Activated CD4-positive, alpha-beta memory T cell treated with anti-CD3 and anti-CD28 coated beads, Interleukin-2, amount 10 ng/mL, durations not matched to agents 7 days and 5 days (primary cell): ENCODE data around the gene THAP11. TPM values are rescaled to one million over a fixed set of nuclear protein-coding genes. Genes with fewer than 3 reads are reported as not detected.

Experiments used
- CTCF ChIA-PET: fragments of 350-600 bp; sonication (Branson Sonifier 250); formaldehyde crosslinking; loops from one replicate; lab custom pipeline; 2021; ENCODE audit warnings: antibody characterized with exemption, inconsistent platforms; lab: Charles Lee
- POLR2A ChIA-PET: fragments of 350-600 bp; sonication (Branson Sonifier 250); formaldehyde crosslinking; loops from one replicate; lab custom pipeline; 2021; ENCODE audit warnings: antibody characterized with exemption; lab: Charles Lee
- DNase-seq: peaks from one replicate; pipeline ENCODE4 v3.0.0-alpha.2; 2020
- H3K27ac Mint-ChIP-seq: one replicate; pipeline ENCODE4 v1.8.0; 2021; ENCODE audit warnings: mild to moderate bottlenecking, mixed read lengths
- H3K27me3 Mint-ChIP-seq: one replicate; pipeline ENCODE4 v1.8.0; 2021; ENCODE audit warnings: mixed read lengths
- H3K36me3 Mint-ChIP-seq: one replicate; pipeline ENCODE4 v1.8.0; 2021; ENCODE audit warnings: low read depth, mixed read lengths
- H3K4me1 Mint-ChIP-seq: one replicate; pipeline ENCODE4 v1.8.0; 2021; ENCODE audit warnings: mixed read lengths
- H3K4me3 Mint-ChIP-seq: one replicate; pipeline ENCODE4 v1.8.0; 2021; ENCODE audit warnings: mild to moderate bottlenecking, mixed read lengths
- H3K9me3 Mint-ChIP-seq: one replicate; pipeline ENCODE4 v1.8.0; 2021; ENCODE audit warnings: mixed read lengths
- total RNA-seq, 2 experiments: library from RNA; stranded (reverse); gene quantifications; one replicate each; pipeline ENCODE4 v1.2.3, GENCODE V29; 2021

THAP11 gene
- total RNA-seq = 10 to 100 TPM; 40.6 to 42.3 TPM

DNA sequence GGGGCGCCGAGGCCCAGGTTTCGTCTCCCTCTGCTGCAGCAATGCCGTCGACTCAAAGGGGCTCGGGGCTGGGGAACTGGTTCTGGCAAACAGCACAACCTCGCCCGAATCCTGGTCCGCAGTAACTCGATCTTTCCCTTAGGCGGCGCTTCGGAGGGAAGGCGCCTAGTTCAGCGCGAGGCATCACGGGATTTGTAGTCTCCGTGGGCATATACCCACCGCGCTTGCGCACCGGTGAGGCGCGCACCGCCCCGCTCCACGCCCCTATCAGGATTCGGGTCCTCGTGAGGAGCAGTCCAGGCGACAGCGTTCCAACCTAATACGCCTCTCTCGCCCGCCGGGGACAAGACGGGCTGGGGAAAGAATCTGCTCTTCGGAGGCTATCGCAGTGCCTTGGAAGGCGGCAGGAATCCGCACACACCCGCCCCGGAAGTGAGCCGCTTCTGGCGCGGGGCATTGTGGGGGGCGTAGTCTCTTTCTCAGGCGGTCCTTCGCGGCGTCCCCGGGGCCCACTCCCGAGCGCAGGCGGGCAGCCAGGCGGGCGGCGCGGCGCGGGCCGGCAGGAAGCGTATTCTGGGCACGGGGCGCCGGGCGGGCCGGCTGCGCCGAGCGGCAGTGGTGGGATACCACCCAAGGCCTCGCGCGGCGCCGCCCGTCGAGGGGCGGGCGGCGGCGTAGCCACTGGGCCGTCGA, at the start of gene THAP11:
Gene THAP11, plus strand, starts transcription at position 505 of the 693 bp plus-strand sequence. CDS start 235 bp downstream, outside the sequence.
- Mint-ChIP-seq H3K4me3 (peak within 1 kb of the TSS; percentile 94), H3K27me3 (no peaks in the 10 kb centered on the region), H3K4me1 (peaks cover 38% of the 10 kb centered on the region), H3K36me3 (peaks cover 16% of the 10 kb centered on the region), H3K9me3 (no peaks in the 10 kb centered on the region), H3K27ac (peak within 1 kb of the TSS; percentile 98)
- peak; percentile 95 for DNase-seq
- POLR2A ChIA-PET = interaction anchor here (0.9 kb wide), 2 partner anchors 9 to 35 kb away, joined by 3 read pairs; partner anchors contain the start of genes RANBP10 and TSNAXIP1
- CTCF ChIA-PET = interaction anchor here (1.0 to 1.9 kb wide), 5 partner anchors 21 to 182 kb away, joined by 3 to 9 read pairs (median 3); partner anchors contain the start of genes ACD, GFOD2 and RANBP10

DNA sequence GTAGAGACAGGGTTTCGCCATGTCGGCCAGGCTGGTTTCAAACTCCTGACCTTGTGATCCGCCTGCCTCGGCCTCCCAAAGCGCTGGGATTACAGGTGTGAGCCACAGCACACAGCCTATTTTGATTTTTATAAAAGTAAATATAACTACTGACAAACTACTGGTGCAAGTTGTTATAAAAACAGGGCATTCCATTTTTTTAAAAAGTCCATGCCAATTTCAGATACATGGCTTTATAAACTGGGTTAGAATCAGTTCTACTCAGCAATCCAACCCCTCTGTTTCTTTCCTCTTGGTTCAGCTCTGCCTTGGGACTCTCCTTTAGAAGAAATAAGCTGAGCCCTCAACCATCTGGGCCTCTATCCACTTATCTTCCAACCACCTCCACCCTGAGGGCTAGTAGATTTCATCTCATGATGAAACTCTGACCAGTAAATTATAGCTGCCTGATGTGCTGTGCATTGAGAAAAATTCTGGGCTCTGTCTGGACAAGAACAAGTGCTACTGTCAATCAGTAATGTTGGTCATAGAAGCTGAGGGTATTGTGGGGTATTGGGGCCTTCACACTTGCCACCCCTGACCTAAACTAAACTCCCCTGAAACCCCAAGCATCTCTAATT, 45.9 kb upstream of the THAP11 start:
- Mint-ChIP-seq H3K27ac (peak overlapping the region; percentile 16), H3K4me1 (peaks cover 18% of the 10 kb centered on the region), H3K36me3 (peaks cover 30% of the 10 kb centered on the region), H3K27me3 (no peaks in the 10 kb centered on the region), H3K4me3 (no peak overlapping the region), H3K9me3 (no peaks in the 10 kb centered on the region)
- DNase-seq = no peak
- POLR2A ChIA-PET = interaction anchor here (1.3 kb wide), 1 partner anchor 11 kb away, joined by 3 read pairs; the partner anchor contains the start of gene TSNAXIP1
- CTCF ChIA-PET = interaction anchor here (1.3 to 1.7 kb wide), 2 partner anchors 10 to 20 kb away, joined by 4 to 5 read pairs; partner anchors contain the start of genes RANBP10 and TSNAXIP1

GRCh38 chr16:67800338-67800926, 41.7 kb upstream of the THAP11 start:
- H3K4me3 Mint-ChIP-seq = no peak overlapping the region
- H3K27me3 Mint-ChIP-seq = no peaks in the 10 kb centered on the region
- no peaks in the 10 kb centered on the region for H3K9me3 Mint-ChIP-seq
- peaks cover 67% of the 10 kb centered on the region for H3K36me3 Mint-ChIP-seq
- CTCF ChIA-PET = interaction anchor here (0.7 to 5.7 kb wide), 4 partner anchors 12 to 279 kb away, joined by 4 to 46 read pairs (median 6); no protein-coding TSS in a partner anchor
- peak overlapping the region; percentile 79 for H3K27ac Mint-ChIP-seq
- POLR2A ChIA-PET = interaction anchor here (1.0 to 3.0 kb wide), 3 partner anchors 9 to 81 kb away, joined by 3 to 17 read pairs (median 10); partner anchors contain the start of gene GFOD2
- H3K4me1 Mint-ChIP-seq = peaks cover 55% of the 10 kb centered on the region
- no peak for DNase-seq

- CTCF ChIA-PET = interaction anchor here (0.7 to 5.7 kb wide), 5 partner anchors 11 to 280 kb away, joined by 3 to 46 read pairs (median 6); partner anchors contain the start of gene ACD
- no peaks in the 10 kb centered on the region for H3K9me3 Mint-ChIP-seq
Observed at GRCh38 chr16:67801241-67801640, 40.9 kb upstream of the THAP11 start.

GRCh38 chr16:67801883-67802282, 40.2 kb upstream of the THAP11 start:
- H3K9me3 Mint-ChIP-seq = no peaks in the 10 kb centered on the region
- peak overlapping the region; percentile 13 for H3K4me3 Mint-ChIP-seq
- peaks cover 62% of the 10 kb centered on the region for H3K36me3 Mint-ChIP-seq
- ChIA-PET CTCF (interaction anchor here (0.8 to 5.7 kb wide), 4 partner anchors 11 to 280 kb away, joined by 3 to 46 read pairs (median 6); partner anchors contain the start of gene ACD), POLR2A (interaction anchor here (0.7 to 3.0 kb wide), 8 partner anchors 15 to 375 kb away, joined by 3 to 17 read pairs (median 4); partner anchors contain the start of genes CENPT, CTCF and GFOD2)
- H3K27me3 Mint-ChIP-seq = no peaks in the 10 kb centered on the region
- H3K4me1 Mint-ChIP-seq = peaks cover 56% of the 10 kb centered on the region
- H3K27ac Mint-ChIP-seq = peak overlapping the region; percentile 79
- DNase-seq = peak; percentile 65

More at GRCh38 chr16:67801241-67801640, 40.9 kb upstream of the THAP11 start:
- Mint-ChIP-seq H3K4me3 (peak overlapping the region; percentile 13), H3K27me3 (no peaks in the 10 kb centered on the region), H3K36me3 (peaks cover 68% of the 10 kb centered on the region), H3K27ac (peak overlapping the region; percentile 79), H3K4me1 (peaks cover 56% of the 10 kb centered on the region)
- no peak for DNase-seq
- POLR2A ChIA-PET = interaction anchor here (1.0 to 3.0 kb wide), 6 partner anchors 10 to 116 kb away, joined by 3 to 17 read pairs (median 4); partner anchors contain the start of genes CENPT and GFOD2

GRCh38 chr16:67803894-67804293, 38.2 kb upstream of the THAP11 start:
- ChIA-PET POLR2A (no interaction called here), CTCF (interaction anchor here (0.7 to 5.7 kb wide), 3 partner anchors 12 to 1817 kb away, joined by 3 to 46 read pairs (median 4); no protein-coding TSS in a partner anchor)
- peak overlapping the region; percentile 4 for H3K4me3 Mint-ChIP-seq
- H3K27me3 Mint-ChIP-seq = no peaks in the 10 kb centered on the region
- peaks cover 53% of the 10 kb centered on the region for H3K36me3 Mint-ChIP-seq
- H3K27ac Mint-ChIP-seq = peak overlapping the region; percentile 67
- H3K9me3 Mint-ChIP-seq = no peaks in the 10 kb centered on the region
- H3K4me1 Mint-ChIP-seq = peaks cover 60% of the 10 kb centered on the region
- no peak for DNase-seq

DNA sequence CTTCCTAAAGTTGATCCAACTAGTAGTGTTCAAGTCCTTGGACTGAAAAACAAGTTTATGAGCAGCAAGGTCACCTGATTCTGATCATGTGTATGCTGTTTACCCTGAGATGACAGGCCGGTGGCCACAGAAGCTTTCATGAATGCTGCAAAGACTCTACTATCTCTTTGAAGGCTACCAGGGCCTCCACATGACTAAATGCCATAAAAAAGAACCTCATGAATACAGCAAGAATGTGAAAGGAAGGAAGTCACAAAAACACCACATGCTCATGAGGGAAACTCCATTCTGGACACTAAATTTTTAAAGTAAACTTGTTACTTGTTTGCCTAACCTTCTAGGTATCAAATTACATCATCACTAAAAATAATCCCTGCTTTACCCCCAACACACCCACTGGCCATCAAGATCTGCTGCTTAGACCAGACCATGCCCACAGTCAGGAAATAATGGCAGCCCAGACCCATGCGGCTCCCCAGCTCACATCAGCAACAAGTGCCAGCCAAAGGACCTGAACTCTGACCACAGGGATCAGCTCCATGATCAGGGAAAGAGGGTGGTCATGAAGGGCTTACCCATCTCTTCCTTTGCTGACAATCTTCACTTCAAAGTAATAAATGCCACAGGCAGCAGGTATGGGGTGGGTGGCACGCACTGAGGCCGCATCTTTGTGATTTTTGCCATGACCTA, 37.1 kb upstream of the THAP11 start:
- POLR2A ChIA-PET = no interaction called here
- CTCF ChIA-PET = interaction anchor here (1.1 to 5.7 kb wide), 2 partner anchors 11 to 133 kb away, joined by 3 to 46 read pairs; no protein-coding TSS in a partner anchor

DNA sequence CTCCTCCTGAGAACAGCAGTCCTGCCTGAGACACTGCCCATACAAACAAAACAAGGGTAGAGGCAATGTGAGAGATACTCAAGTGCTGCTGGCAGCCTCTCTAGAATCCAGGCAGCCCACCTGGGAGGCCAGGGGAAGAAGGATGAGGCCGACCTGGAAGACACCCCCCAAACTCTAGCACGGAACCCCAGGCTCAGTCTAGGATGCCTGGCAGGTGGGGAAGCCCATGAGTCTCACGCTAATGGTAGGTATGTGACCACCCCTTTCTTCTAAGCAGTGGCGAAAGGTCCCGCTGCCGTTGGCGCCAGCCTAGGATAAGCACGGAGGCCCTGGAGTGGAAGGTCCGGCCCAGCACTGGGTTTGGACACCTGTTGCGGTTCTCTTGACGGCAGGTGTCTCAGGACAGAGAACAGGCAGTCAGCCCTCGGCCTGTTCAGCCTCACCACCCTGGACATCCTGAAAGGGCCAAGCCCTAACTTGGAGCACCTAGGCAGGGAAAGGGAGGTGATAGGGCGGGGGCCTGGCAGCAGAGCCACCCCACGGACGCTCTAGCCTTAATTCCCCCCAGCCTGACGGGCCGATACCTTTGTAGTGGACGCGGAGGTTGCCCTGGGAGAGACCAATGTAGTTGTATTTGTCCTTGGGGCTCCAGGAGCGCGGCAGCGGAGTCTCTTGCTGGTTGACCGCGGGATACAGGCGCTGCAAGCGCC, 36.2 kb upstream of the THAP11 start:
- H3K4me1 Mint-ChIP-seq = peaks cover 48% of the 10 kb centered on the region
- peaks cover 42% of the 10 kb centered on the region for H3K36me3 Mint-ChIP-seq
- H3K9me3 Mint-ChIP-seq = no peaks in the 10 kb centered on the region
- DNase-seq = peak; percentile 26
- ChIA-PET CTCF (interaction anchor here (0.5 to 2.7 kb wide), 22 partner anchors 9 to 285 kb away, joined by 3 to 75 read pairs (median 4); partner anchors contain the start of genes ACD, GFOD2 and PSMB10), POLR2A (interaction anchor here (1.0 to 2.2 kb wide), 13 partner anchors 10 to 505 kb away, joined by 3 to 15 read pairs (median 5); partner anchors contain the start of genes CENPT, GFOD2, NFATC3 and NUTF2)
- peak overlapping the region; percentile 90 for H3K4me3 Mint-ChIP-seq
- no peaks in the 10 kb centered on the region for H3K27me3 Mint-ChIP-seq
- peak overlapping the region; percentile 77 for H3K27ac Mint-ChIP-seq

More for the DNA sequence above, 37.1 kb upstream of the THAP11 start:
- Mint-ChIP-seq H3K36me3 (peaks cover 49% of the 10 kb centered on the region), H3K27me3 (no peaks in the 10 kb centered on the region), H3K4me1 (peaks cover 56% of the 10 kb centered on the region), H3K9me3 (no peaks in the 10 kb centered on the region), H3K27ac (peak overlapping the region; percentile 77), H3K4me3 (peak overlapping the region; percentile 90)
- no peak for DNase-seq

GRCh38 chr16:67806428-67807147, 35.5 kb upstream of the THAP11 start, which contains the start of the genes RANBP10 and TSNAXIP1:
Gene RANBP10 (minus strand): TSS chr16:67806560. CDS start chr16:67806536, 24 bp downstream.
Gene TSNAXIP1 (plus strand): TSS chr16:67806889. CDS start chr16:67807150, 261 bp downstream.
- Mint-ChIP-seq H3K9me3 (no peaks in the 10 kb centered on the region), H3K4me1 (peaks cover 40% of the 10 kb centered on the region), H3K36me3 (peaks cover 35% of the 10 kb centered on the region), H3K27me3 (no peaks in the 10 kb centered on the region), H3K4me3 (peak within 1 kb of the TSS; percentile 90), H3K27ac (peak within 1 kb of the TSS; percentile 86)
- DNase-seq = peak; percentile 98
- CTCF ChIA-PET = interaction anchor here (0.5 to 2.7 kb wide), 25 partner anchors 10 to 326 kb away, joined by 3 to 75 read pairs (median 4); partner anchors contain the start of genes ACD, ATP6V0D1, GFOD2 and PSMB10
- POLR2A ChIA-PET = interaction anchor here (0.8 to 2.2 kb wide), 17 partner anchors 9 to 504 kb away, joined by 3 to 15 read pairs (median 5); partner anchors contain the start of genes ATP6V0D1, CENPT, GFOD2 and NFATC3

DNA sequence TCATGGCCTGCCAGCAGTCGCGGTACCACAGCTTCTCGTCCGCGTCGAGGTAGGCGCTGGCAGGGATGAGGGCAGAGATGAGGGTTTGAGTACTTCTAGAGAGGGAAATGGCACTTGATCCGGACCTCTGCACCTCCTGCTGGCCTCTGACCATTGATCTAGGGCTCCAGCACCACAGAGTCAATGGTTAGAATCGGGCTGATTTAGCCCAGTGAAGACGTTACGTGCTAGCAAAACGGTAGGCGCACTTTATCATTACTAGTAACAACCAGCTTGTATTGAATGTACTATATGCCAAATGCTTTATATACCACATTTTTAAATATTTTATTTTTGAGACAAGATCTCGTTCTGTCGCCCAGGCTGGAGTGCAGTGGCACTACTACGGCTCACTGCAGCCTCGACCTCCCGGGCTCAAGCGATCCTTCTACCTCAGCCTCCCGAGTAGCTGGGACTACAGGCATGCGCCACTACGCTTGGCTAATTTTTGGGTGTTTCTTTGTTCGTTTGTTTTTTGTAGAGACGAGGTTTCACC, 34.9 kb upstream of the THAP11 start:
- H3K4me3 Mint-ChIP-seq = peak overlapping the region; percentile 90
- no peak for DNase-seq
- peak overlapping the region; percentile 86 for H3K27ac Mint-ChIP-seq
- CTCF ChIA-PET = interaction anchor here (0.7 to 2.7 kb wide), 22 partner anchors 9 to 326 kb away, joined by 3 to 75 read pairs (median 4); partner anchors contain the start of genes ACD, ATP6V0D1, GFOD2 and PSMB10
- H3K9me3 Mint-ChIP-seq = no peaks in the 10 kb centered on the region
- POLR2A ChIA-PET = interaction anchor here (0.8 to 2.2 kb wide), 19 partner anchors 9 to 504 kb away, joined by 3 to 15 read pairs (median 4); partner anchors contain the start of genes ATP6V0D1, CENPT, GFOD2 and NFATC3
- H3K36me3 Mint-ChIP-seq = peaks cover 29% of the 10 kb centered on the region
- H3K4me1 Mint-ChIP-seq = peaks cover 34% of the 10 kb centered on the region
- peaks cover 4% of the 10 kb centered on the region for H3K27me3 Mint-ChIP-seq
